CD4-positive, alpha-beta T cell (primary cell): ENCODE data around the gene COL4A2. TPM values are rescaled to one million over a fixed set of nuclear protein-coding genes. Genes with fewer than 3 reads are reported as not detected.

Experiments used
- ATAC-seq: fragments of 200-7000 bp; cut with Tn5 transposase; one replicate; pipeline ENCODE4 v1.10.0; 2022; ENCODE audit warnings: mild to moderate bottlenecking; ENCODE audit not compliant: poor library complexity
- CTCF ChIA-PET: fragments of 350-600 bp; sonication (Branson Sonifier 250); formaldehyde crosslinking; loops from one replicate; lab custom pipeline; 2021; ENCODE audit warnings: antibody characterized with exemption, inconsistent platforms; lab: Charles Lee
- POLR2A ChIA-PET: fragments of 350-600 bp; sonication (Branson Sonifier 250); formaldehyde crosslinking; loops from one replicate; lab custom pipeline; 2021; ENCODE audit warnings: antibody characterized with exemption, inconsistent platforms; lab: Charles Lee
- DNase-seq, 14 experiments: peaks; one replicate each; pipeline ENCODE4 v3.0.0-alpha.2; 2013 to 2020; ENCODE audit warnings: mixed read lengths in 2 of 14
- H3K27ac ChIP-seq, 2 donors: one replicate each; pipeline versions ENCODE4 v1.5.1 to v1.7.0; 2013; ENCODE audit warnings: low read length in 2 of 2, low read depth in 1 of 2, mild to moderate bottlenecking in 1 of 2
- H3K27me3 ChIP-seq, 2 experiments: 1 replicate in 1 of 2; 2 replicates in 1 of 2; pipeline versions ENCODE4 v1.6.1 to v1.7.0; 2013; ENCODE audit warnings: low read length in 2 of 2, control low read depth in 1 of 2, mild to moderate bottlenecking in 1 of 2, moderate library complexity in 1 of 2; ENCODE audit not compliant: insufficient read depth in 2 of 2, control insufficient read depth in 1 of 2
- H3K36me3 ChIP-seq: one replicate; pipeline ENCODE4 v1.6.1; 2013; ENCODE audit warnings: low read length, control low read depth; ENCODE audit not compliant: insufficient read depth
- H3K4me1 ChIP-seq: one replicate; pipeline ENCODE4 v1.6.1; 2013; ENCODE audit warnings: low read length, control low read depth; ENCODE audit not compliant: insufficient read depth
- H3K4me3 ChIP-seq: one replicate; pipeline ENCODE4 v1.5.1; 2013; ENCODE audit warnings: mild to moderate bottlenecking, low read length, moderate library complexity
- H3K9me3 ChIP-seq, 2 experiments: 1 replicate in 1 of 2; 2 replicates in 1 of 2; pipeline versions ENCODE4 v1.6.1 to v1.7.0; 2013; ENCODE audit warnings: low read length in 2 of 2, mild to moderate bottlenecking in 2 of 2, control low read depth in 1 of 2, moderate library complexity in 1 of 2; ENCODE audit not compliant: control insufficient read depth in 1 of 2, insufficient read depth in 1 of 2
- H3K27ac Mint-ChIP-seq: one replicate; pipeline ENCODE4 v1.8.0; 2020; ENCODE audit warnings: mixed read lengths
- H3K27me3 Mint-ChIP-seq: one replicate; pipeline ENCODE4 v1.8.0; 2021; ENCODE audit warnings: mixed read lengths
- H3K36me3 Mint-ChIP-seq: one replicate; pipeline ENCODE4 v1.8.0; 2021; ENCODE audit warnings: low read depth, mixed read lengths
- H3K4me1 Mint-ChIP-seq: one replicate; pipeline ENCODE4 v1.8.0; 2021; ENCODE audit warnings: low read depth, mixed read lengths
- H3K4me3 Mint-ChIP-seq: one replicate; pipeline ENCODE4 v1.8.0; 2020; ENCODE audit warnings: mild to moderate bottlenecking, mixed read lengths
- H3K9me3 Mint-ChIP-seq: one replicate; pipeline ENCODE4 v1.8.0; 2020; ENCODE audit warnings: mixed read lengths
- CTCF ChIP-seq: fragments of 200-600 bp; IDR thresholded peaks from one replicate; pipeline ENCODE4 v1.8.0; 2022; ENCODE audit warnings: antibody characterized with exemption, mild to moderate bottlenecking
- intact Hi-C, 2 experiments: fragments of 100-400 bp; cut with DNase I in 1 of 2; cut with micrococcal nuclease in 1 of 2; formaldehyde crosslinking; loops; one replicate each; pipeline versions ENCODE4 v1.15.1 to v1.9.0; 2023 to 2025; cut with DNase I, micrococcal nuclease
- total RNA-seq, 174 experiments: library from RNA in 2 of 174; stranded (reverse) in 2 of 174; gene quantifications; one replicate each; pipeline ENCODE4 v1.2.3 and lab custom pipeline; 2021 to 2026

The COL4A2 gene
- total RNA-seq, 2 experiments from 2014 or later: not detected

- Histone ChIP-seq H3K4me1 (no peaks in the 10 kb centered on the region), H3K9me3 (peaks cover 0 to 13% of the 10 kb centered on the region in 2 experiments), H3K36me3 (no peaks in the 10 kb centered on the region), H3K27me3 (peaks cover 7 to 19% of the 10 kb centered on the region in 2 experiments), H3K4me3 (no peak overlapping the region), H3K27ac (no peak overlapping the region)
- DNase-seq: no peak
- no peaks in the 10 kb centered on the region for H3K9me3 Mint-ChIP-seq
- no peak overlapping the region for H3K4me3 Mint-ChIP-seq
- H3K27ac Mint-ChIP-seq: no peak overlapping the region
- intact Hi-C loops: no loop called here
- ATAC-seq: no peak
- POLR2A ChIA-PET: no interaction called here
- TF ChIP-seq CTCF: no peak
- H3K36me3 Mint-ChIP-seq: no peaks in the 10 kb centered on the region
- CTCF ChIA-PET: no interaction called here
- H3K4me1 Mint-ChIP-seq: no peaks in the 10 kb centered on the region
- peaks cover 80% of the 10 kb centered on the region for H3K27me3 Mint-ChIP-seq
Measured at GRCh38 chr13:110435331-110435730, 128.2 kb downstream of the COL4A2 start.

- Mint-ChIP-seq H3K4me3 (no peak overlapping the region), H3K27ac (no peak overlapping the region), H3K36me3 (no peaks in the 10 kb centered on the region), H3K27me3 (peaks cover 81% of the 10 kb centered on the region), H3K4me1 (no peaks in the 10 kb centered on the region), H3K9me3 (no peaks in the 10 kb centered on the region)
- peaks cover 0 to 13% of the 10 kb centered on the region in 2 experiments for H3K9me3 ChIP-seq
- intact Hi-C loops: no loop called here
- no peak overlapping the region for H3K4me3 ChIP-seq
- peaks cover 0 to 12% of the 10 kb centered on the region in 2 experiments for H3K27me3 ChIP-seq
- no peaks in the 10 kb centered on the region for H3K4me1 ChIP-seq
- no peak for TF ChIP-seq CTCF
- ChIA-PET CTCF (no interaction called here), POLR2A (no interaction called here)
- DNase-seq: no peak
- H3K36me3 ChIP-seq: no peaks in the 10 kb centered on the region
- H3K27ac ChIP-seq: no peak overlapping the region
- ATAC-seq: no peak
Measured at GRCh38 chr13:110436276-110436675, 129.2 kb downstream of the COL4A2 start.

GRCh38 chr13:110436786-110437370 is 129.8 kb downstream of the COL4A2 start:
- no peak overlapping the region for H3K27ac ChIP-seq
- H3K9me3 ChIP-seq: peaks cover 0 to 13% of the 10 kb centered on the region in 2 experiments
- ATAC-seq: no peak
- no peaks in the 10 kb centered on the region for H3K4me1 ChIP-seq
- H3K9me3 Mint-ChIP-seq: no peaks in the 10 kb centered on the region
- no peaks in the 10 kb centered on the region for H3K36me3 ChIP-seq
- H3K27me3 Mint-ChIP-seq: peaks cover 78% of the 10 kb centered on the region
- H3K36me3 Mint-ChIP-seq: no peaks in the 10 kb centered on the region
- POLR2A ChIA-PET: no interaction called here
- DNase-seq: no peak
- no peak overlapping the region for H3K4me3 ChIP-seq
- H3K27ac Mint-ChIP-seq: no peak overlapping the region
- no peak overlapping the region for H3K4me3 Mint-ChIP-seq
- H3K4me1 Mint-ChIP-seq: no peaks in the 10 kb centered on the region
- peaks cover 0 to 7% of the 10 kb centered on the region in 2 experiments for H3K27me3 ChIP-seq
- intact Hi-C loops: no loop called here
- no peak for TF ChIP-seq CTCF
- CTCF ChIA-PET: no interaction called here
